A549 treated with ZK216348 at 1 μM for 4 hours (cell line): Measurements from ENCODE around the gene OR51L1. TPM values are rescaled to one million over a fixed set of nuclear protein-coding genes. Genes with fewer than 3 reads are reported as not detected.

Source experiments
- total RNA-seq: library from RNA; stranded (reverse); fragments of 200-300 nt; extraction: Qiagen RNA extraction; gene quantifications from 5 replicates; pipeline ENCODE4 v1.2.3, GENCODE V29; 2022; ENCODE audit warnings: low read depth

The OR51L1 gene
- total RNA-seq = not detected in 5 replicates

GRCh38 chr11:4994551-4994950 lies at the start of gene OR51L1:
OR51L1 (plus strand) TSS chr11:4994851; CDS start chr11:4998983, 4,132 bp downstream.

GRCh38 chr11:4947505-4947904 lies 47.1 kb upstream of the OR51L1 start, which contains the start of gene OR51A4:
OR51A4 (minus strand) TSS chr11:4947605; CDS start chr11:4947100, 505 bp downstream.

GRCh38 chr11:4955613-4956012 lies 39.0 kb upstream of the OR51L1 start, which contains the start of gene OR51A2:
OR51A2 (minus strand) TSS chr11:4955713; CDS start chr11:4955713, 0 bp downstream.

GRCh38 chr11:5046226-5046625 lies 51.6 kb downstream of the OR51L1 start, which contains the start of gene OR52J3:
OR52J3 (plus strand) TSS chr11:5046526; CDS start chr11:5046526, 0 bp downstream.

Other genes with a start within 250 kb of the OR51L1 start
- gene OR51F1, start 224.9 kb upstream of the OR51L1 start, total RNA-seq = not detected in 5 replicates
- gene OR52R1, start 190.5 kb upstream of the OR51L1 start, total RNA-seq = not detected in 5 replicates
- not detected in 5 replicates for gene OR51F2, start 173.5 kb upstream of the OR51L1 start, total RNA-seq
- gene OR51S1, start 145.6 kb upstream of the OR51L1 start, total RNA-seq = not detected in 5 replicates
- gene OR51T1, start 113.0 kb upstream of the OR51L1 start, total RNA-seq = not detected in 5 replicates
- gene OR51A7, start 91.1 kb upstream of the OR51L1 start, total RNA-seq = not detected in 5 replicates
- gene OR51G2, start 75.5 kb upstream of the OR51L1 start, total RNA-seq = not detected in 5 replicates
- not detected in 5 replicates for gene OR51G1, start 70.5 kb upstream of the OR51L1 start, total RNA-seq
- gene OR51A4, start 47.2 kb upstream of the OR51L1 start, total RNA-seq = not detected in 5 replicates
- not detected in 5 replicates for gene OR51A2, start 39.1 kb upstream of the OR51L1 start, total RNA-seq
- not detected in 5 replicates for gene OR52J3, start 51.7 kb downstream of the OR51L1 start, total RNA-seq
- not detected in 5 replicates for gene OR52E2, start 64.8 kb downstream of the OR51L1 start, total RNA-seq
- gene OR52E1, start 74.7 kb downstream of the OR51L1 start, total RNA-seq = not detected in 5 replicates
- gene OR52A5, start 143.5 kb downstream of the OR51L1 start, total RNA-seq = not detected in 5 replicates
- not detected in 5 replicates for gene OR52A1, start 159.9 kb downstream of the OR51L1 start, total RNA-seq
- gene OR51V1, start 205.8 kb downstream of the OR51L1 start, total RNA-seq = not detected in 5 replicates
- gene HBB, start 232.2 kb downstream of the OR51L1 start, total RNA-seq = not detected in 5 replicates
- not detected in 5 replicates for gene HBD, start 239.6 kb downstream of the OR51L1 start, total RNA-seq